Fibroblast of pulmonary artery (primary cell): ENCODE measurements around the gene TXLNB.
"Not testable (repeated sequence)": the region's sequence is repeated elsewhere in the genome, so short reads cannot be mapped to it uniquely, and the experiment has no call there.

Source experiments
- DNase-seq: peaks from one replicate; pipeline ENCODE4 v3.0.0-alpha.2; 2010; ENCODE audit warnings: low read depth
- H3K4me3 ChIP-seq: replicated peaks from 2 replicates; pipeline ENCODE4 v1.5.1; 2011; ENCODE audit warnings: low read depth, mild to moderate bottlenecking, control low read depth, low read length, moderate library complexity
- TF ChIP-seq, protein P1 (sequence below): IDR thresholded peaks from 2 replicates; pipeline ENCODE4 v1.5.1; 2011; ENCODE audit warnings: mild to moderate bottlenecking, control low read depth, low read length, inconsistent platforms; ENCODE audit errors: missing control alignments

Gene TXLNB

DNA sequence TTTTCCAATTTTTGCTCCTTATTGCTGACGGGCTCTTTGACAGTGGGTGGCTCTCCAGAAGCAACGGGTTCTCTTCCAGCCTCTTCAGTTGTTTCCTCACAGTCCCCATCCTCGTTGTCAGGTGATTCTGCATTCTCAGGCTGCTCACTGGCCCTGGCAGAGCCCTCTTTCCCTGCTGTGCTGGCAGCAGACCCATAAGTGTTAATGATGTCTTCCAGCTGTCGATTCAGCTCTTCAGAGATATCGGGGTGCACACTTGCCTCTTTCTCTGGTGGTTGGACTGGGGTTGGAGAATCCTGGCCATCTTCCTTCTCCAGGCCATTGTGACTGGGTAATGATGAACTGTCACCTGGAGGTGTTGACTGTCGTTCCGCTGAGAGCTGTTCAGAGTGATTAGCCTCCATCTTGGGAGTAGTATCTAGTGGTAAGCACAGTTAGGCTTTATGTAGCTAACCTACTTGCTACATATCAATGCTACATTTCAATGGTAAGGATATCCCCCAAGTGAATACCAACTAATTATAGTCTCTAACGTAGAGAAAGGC is 3.2 kb downstream of the TXLNB start:
- TF ChIP-seq, protein P1, sequence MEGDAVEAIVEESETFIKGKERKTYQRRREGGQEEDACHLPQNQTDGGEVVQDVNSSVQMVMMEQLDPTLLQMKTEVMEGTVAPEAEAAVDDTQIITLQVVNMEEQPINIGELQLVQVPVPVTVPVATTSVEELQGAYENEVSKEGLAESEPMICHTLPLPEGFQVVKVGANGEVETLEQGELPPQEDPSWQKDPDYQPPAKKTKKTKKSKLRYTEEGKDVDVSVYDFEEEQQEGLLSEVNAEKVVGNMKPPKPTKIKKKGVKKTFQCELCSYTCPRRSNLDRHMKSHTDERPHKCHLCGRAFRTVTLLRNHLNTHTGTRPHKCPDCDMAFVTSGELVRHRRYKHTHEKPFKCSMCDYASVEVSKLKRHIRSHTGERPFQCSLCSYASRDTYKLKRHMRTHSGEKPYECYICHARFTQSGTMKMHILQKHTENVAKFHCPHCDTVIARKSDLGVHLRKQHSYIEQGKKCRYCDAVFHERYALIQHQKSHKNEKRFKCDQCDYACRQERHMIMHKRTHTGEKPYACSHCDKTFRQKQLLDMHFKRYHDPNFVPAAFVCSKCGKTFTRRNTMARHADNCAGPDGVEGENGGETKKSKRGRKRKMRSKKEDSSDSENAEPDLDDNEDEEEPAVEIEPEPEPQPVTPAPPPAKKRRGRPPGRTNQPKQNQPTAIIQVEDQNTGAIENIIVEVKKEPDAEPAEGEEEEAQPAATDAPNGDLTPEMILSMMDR = no peak
- no peak overlapping the region for H3K4me3 ChIP-seq
- DNase-seq = no peak

- TF ChIP-seq, protein P1 = no peak
- no peak for DNase-seq
- H3K4me3 ChIP-seq = no peak overlapping the region
Observed at GRCh38 chr6:139287868-139288267, 3.9 kb downstream of the TXLNB start.

GRCh38 chr6:139286438-139286837 is 5.4 kb downstream of the TXLNB start:
- not testable (repeated sequence) for H3K4me3 ChIP-seq, DNase-seq

DNA sequence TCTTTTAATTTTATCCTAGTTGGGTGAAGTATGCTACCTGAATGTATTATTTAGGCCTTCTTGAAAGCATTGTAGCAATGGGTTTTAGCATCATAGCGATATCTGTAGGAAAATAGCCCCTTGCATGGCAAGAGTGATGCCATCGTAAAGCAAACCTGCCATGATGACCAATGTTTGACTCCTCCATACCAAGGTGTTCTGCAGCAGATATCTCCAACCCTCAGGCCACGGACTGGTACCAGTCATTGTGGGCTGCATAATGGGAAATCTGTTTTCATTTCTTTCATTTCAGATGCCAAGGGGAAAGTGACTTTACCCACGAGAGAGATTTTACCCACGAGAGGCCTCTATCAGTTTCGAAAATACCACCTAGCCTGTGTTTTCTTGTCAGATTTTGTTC is 6.2 kb downstream of the TXLNB start:
- TF ChIP-seq, protein P1 = no peak
- no peak overlapping the region for H3K4me3 ChIP-seq
- no peak for DNase-seq

DNA sequence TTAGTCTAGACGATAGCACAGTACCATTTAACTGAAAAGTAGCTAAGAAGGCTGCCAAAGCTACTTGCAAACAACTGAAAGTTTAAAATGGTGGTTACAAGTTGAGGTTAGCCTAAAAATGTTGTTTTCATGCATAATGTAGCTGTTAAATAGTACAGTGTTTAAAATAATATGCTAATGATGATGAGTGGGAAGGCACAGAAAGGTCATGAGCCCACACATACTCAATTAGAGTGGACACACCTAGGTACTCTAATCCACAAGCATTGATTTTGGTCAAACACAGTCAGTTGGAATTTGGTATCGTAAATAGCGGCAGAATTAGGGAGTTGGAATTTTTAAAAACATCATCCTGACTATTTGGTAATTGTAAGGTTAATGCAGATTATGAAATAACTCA is 7.0 kb downstream of the TXLNB start:
- TF ChIP-seq, protein P1 = no peak
- no peak for DNase-seq
- H3K4me3 ChIP-seq = no peak overlapping the region

DNA sequence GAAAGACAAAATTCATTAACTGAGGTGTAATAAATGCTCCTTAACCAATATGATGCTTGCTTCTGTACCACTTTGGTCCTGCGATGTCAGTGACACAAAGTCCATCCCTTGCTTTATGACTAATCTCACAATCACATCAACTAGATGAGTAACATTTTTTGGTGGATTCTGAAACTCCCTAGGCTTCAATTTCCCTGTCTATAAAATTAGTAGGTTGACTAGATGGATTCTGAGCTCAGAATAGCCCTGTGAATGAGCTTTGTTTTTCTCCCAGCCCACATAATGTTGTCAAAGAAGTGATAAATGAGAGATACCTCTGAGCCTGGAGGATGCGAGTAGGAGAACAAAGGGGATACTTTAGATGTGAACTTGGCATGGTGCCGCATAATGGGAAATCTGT is 9.1 kb downstream of the TXLNB start:
- H3K4me3 ChIP-seq = no peak overlapping the region
- TF ChIP-seq, protein P1 = no peak
- no peak for DNase-seq

DNA sequence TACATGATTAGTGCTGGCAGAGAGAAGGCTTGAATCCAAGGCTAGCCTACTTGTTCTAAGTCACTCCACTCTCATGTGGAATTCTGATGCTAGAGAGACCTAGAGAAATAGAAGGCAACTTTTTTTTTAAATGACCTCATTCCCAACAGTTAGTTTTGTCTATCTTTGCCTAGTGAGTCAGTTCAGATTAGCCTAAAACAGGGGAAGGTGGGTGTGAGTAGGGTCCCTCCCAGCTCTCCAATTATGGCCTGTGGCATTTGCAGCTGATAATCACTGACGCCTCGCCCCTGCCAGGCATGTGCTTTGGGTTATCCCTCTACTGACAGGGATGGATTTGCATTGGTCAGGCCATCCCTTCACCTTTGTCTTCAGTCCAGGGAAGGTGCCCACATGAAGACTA is 13.6 kb downstream of the TXLNB start:
- no peak for DNase-seq
- TF ChIP-seq, protein P1 = no peak
- H3K4me3 ChIP-seq = no peak overlapping the region
